GM13977 (cell line): ENCODE data around the gene GPR42.

Experiments
- DNase-seq: peaks from one replicate; pipeline ENCODE4 v3.0.0; 2012; ENCODE audit warnings: low spot score
- in situ Hi-C: fragments of 300-500 bp; cut with MboI; formaldehyde crosslinking; loops from one replicate; pipeline ENCODE4 v1.12.0; 2022; ENCODE audit warnings: low sequenced_read_pairs, low pct_unique_long_range_greater_than_20kb, mixed read lengths, inconsistent platforms; ENCODE audit not compliant: unreplicated experiment
- TF ChIP-seq, protein P1 (sequence below): IDR thresholded peaks from 2 replicates; pipeline ENCODE4 v1.5.1; 2012; ENCODE audit warnings: mild to moderate bottlenecking, control low read depth; ENCODE audit not compliant: insufficient read depth; ENCODE audit errors: extremely low read depth, missing control alignments

GPR42 gene

DNA sequence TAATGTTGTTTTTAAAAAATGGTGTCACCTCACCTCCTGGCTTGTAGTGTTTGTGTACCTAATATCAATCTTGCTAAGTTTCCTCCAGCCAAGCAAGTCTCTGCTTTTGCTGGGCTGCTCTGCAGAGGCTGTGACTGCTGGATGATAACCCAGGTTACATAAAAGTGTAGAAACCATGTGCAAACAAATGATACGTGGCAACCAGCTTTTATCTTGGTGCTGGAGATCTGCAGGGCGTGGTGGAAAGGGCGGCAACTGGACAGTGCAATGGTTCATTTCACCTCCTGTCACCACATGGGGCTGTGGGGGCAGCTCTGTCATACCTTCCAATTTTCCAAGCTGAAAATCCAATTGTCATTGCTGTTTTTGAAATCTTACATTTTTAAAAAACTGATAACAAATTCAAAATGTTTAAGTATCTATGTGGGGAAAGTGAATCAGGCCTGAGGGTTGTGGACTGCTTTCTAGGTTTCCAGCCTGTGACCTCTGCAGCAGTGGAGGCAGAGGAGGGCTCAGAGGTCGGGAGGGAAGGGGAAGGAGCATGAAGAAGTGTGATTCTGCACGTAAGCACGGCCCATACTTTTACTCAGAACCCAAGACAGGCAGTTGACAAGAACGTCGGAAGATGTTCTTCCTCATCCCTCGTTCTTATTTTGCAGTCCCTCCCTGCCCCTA, 9.7 kb downstream of the GPR42 start:
- no peak for DNase-seq
- TF ChIP-seq, protein P1, sequence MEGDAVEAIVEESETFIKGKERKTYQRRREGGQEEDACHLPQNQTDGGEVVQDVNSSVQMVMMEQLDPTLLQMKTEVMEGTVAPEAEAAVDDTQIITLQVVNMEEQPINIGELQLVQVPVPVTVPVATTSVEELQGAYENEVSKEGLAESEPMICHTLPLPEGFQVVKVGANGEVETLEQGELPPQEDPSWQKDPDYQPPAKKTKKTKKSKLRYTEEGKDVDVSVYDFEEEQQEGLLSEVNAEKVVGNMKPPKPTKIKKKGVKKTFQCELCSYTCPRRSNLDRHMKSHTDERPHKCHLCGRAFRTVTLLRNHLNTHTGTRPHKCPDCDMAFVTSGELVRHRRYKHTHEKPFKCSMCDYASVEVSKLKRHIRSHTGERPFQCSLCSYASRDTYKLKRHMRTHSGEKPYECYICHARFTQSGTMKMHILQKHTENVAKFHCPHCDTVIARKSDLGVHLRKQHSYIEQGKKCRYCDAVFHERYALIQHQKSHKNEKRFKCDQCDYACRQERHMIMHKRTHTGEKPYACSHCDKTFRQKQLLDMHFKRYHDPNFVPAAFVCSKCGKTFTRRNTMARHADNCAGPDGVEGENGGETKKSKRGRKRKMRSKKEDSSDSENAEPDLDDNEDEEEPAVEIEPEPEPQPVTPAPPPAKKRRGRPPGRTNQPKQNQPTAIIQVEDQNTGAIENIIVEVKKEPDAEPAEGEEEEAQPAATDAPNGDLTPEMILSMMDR: no peak
- in situ Hi-C loops: no loop called here

DNA sequence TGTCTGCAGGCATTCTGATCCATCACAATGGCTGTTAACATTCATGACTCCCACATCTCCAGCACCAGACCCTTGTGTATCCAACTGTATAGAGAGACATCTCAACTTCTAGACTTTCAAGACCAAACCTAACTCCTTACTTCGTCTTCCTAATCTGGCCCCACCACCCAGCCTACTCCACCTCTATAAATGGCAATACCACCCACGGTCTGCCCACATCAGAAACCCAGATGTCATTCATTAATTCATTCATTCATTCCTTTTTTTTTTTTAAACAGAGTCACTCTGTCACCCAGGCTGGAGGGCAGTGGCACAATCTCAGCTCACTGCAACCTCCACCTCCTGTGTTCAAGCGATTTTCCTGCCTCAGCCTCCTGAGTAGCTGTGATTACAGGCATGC, 10.4 kb downstream of the GPR42 start:
- no peak for DNase-seq
- in situ Hi-C loops: no loop called here
- TF ChIP-seq, protein P1: no peak

DNA sequence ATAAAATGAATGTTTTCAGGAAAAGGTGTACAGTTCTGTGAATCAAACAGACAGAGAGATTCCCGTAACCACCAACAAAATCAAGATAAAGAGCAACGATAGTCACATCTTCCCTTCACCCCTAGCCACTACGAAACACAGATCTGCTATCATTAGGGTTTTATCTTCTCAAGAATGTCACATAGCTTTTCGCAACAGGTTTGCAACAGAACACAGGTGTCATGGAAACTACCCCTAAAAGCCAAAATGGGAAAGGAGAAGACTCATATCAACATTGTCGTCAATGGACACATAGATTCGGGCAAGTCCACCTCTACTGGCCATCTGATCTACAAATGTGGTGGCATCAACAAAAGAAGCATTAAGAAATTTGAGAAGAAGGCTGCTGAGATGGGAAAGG, 11.1 kb downstream of the GPR42 start:
- no peak for DNase-seq
- TF ChIP-seq, protein P1: no peak
- in situ Hi-C loops: no loop called here

DNA sequence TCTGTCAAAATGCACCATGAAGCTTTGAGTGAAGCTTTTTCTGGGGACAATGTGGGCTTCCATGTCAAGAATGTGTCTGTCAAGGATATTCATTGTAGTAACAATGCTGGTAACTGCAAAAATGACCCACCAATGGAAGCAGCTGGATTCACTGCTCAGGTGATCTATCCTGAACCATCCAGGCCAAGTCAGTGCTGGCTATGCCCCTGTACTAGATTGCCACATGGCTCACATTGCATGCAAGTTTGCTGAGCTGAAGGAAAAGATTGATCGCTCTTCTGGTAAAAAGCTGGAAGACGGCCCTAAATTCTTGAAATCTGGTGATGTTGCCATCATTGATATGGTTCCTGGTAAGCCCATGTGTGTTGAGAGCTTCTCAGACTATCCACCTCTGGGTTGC, 12.7 kb downstream of the GPR42 start:
- DNase-seq: no peak
- in situ Hi-C loops: no loop called here
- TF ChIP-seq, protein P1: no peak

DNA sequence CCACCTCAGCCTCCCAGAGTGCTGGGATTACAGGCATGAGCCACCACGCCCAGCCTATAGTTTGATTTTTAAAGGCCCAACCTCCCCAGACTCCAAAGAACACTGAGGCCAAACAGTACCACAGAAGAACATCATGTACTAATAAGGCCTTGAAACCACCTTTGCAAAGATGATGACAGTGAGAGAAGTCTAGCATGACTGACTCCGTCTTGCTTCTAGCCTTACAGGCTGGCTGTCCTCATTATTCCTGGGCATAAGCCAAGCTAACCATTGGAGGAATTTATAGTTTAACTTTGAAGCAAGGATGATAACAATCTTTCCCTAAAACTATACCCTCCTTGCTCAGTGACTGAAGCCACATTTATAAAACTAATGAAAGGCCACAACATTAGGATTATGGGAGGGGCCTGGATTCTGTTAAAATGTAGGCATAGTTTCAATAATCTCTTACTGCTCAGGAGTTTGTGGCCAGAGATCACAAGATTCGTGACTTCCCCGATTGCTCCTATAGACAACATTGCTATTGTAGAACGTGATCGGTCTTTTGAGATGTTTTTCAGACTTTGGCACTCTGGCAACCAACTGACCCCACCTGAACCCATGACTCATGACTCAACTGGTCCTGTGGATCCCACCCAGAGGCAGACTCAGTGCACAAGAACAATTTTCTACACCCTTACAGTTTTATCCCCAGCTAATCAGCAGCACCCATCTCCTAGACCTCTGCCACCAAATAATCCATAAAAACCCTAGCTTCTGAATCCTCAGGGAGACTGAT, 17.6 kb downstream of the GPR42 start:
- no peak for DNase-seq
- in situ Hi-C loops: no loop called here
- TF ChIP-seq, protein P1: no peak

DNA sequence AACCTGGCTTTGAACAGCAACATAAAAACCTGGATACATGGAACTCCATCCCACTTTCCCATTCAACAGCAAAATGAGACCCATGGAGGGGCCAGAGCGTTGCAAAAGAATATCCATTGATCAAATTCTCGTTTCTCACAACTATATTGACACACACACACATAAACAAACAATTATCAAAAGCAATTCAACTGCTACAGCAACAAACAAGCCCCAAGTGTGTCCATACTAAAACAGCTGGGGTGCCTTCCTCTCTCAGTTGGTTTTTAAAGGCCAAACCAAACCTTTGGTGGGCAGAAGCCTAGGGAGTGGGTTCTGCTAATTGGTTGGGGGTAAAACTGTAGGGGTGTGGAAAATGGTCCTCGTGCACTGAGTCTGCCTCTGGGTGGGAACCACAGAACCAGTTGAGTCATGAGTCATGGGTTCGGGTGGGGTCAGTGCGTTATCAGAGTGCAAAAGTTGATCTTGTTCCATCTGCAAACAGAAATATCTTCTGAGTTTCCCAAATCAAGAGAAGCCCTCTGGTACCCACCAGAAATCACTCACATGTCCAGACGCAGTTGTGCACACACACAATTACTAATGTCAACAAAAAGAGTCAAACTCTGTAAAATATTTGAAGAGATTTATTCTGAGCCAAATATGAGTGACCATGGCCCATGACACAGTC, 18.5 kb downstream of the GPR42 start:
- no peak for DNase-seq
- in situ Hi-C loops: no loop called here
- TF ChIP-seq, protein P1: no peak
